Measurements from ENCODE around the gene PEPD.

PEPD gene

DNA sequence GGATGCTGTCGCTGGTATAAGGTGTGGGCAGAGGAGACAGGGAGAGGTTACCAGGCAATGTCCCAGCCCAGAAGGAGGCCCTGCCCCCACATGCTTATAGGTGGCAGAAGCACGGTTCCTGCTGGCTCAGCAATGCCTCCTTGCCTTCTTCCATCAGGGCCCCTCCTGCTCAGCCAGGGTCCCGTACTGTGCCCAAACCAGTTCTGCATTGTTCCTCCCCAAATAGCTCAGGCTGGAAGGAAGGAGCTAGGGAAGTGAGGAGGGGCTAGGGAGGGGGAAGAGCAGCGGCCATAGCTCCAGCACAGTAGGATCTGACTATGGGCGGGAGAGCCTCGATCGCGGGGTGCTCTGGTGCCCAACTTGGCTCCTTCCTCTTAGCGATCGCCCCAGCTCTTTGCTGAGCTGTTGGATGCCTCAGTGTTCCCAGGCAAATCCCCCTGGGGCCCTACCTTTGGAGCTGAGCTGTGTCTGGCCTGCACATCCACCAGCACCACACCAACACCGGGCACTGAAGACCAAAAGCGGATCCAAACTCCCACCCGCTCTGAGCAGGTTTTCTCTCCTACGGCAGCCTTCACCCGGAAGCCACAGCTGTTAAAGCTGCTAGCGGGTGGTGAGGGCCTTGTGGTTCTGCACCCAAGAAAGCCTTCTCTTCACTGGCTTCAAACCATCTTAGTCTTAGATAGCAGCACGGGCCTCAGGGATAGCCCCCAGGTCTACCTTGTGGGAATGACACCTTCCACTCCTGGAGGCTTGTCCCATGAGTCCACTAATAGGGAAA, 32.1 kb upstream of the PEPD start:
- no peaks in the 10 kb centered on the region for H3K36me3 ChIP-seq (ENCODE audit: control insufficient read depth in 1 of 2, insufficient read depth in 2 of 2, low read depth in 1 of 2, low read length in 2 of 2)
- no peak overlapping the region for H4K91ac ChIP-seq (ENCODE audit: low read length)

GRCh38 chr19:33552928-33553279, 31.3 kb upstream of the PEPD start:
- no peak overlapping the region for H2BK15ac ChIP-seq (ENCODE audit: low read depth, poor library complexity, severe bottlenecking)
- no peak overlapping the region for H3K4me2 ChIP-seq (ENCODE audit: low read length, poor library complexity, severe bottlenecking)
- H2AK5ac ChIP-seq (ENCODE audit: low read length, severe bottlenecking), result no peak overlapping the region
- no peak overlapping the region for H3K4me3 ChIP-seq (ENCODE audit: insufficient read depth in 1 of 2, low read depth in 1 of 2, low read length in 2 of 2)
- no peak overlapping the region for H3K9ac ChIP-seq (ENCODE audit: low read length)
- no peak overlapping the region for H3K14ac ChIP-seq (ENCODE audit: low read length in 2 of 2)
- H2BK5ac ChIP-seq (ENCODE audit: low read depth, low read length, poor library complexity, severe bottlenecking), result no peak overlapping the region
- no peak overlapping the region for H3K4ac ChIP-seq (ENCODE audit: low read depth in 1 of 2, low read length in 2 of 2)
- no peak overlapping the region for H2BK12ac ChIP-seq (ENCODE audit: low read length in 2 of 2)
- DNase-seq, result no peak
- H3K23ac ChIP-seq (ENCODE audit: low read length in 2 of 2), result no peak overlapping the region
- H4K91ac ChIP-seq (ENCODE audit: low read length), result no peak overlapping the region
- H3K9me3 ChIP-seq (ENCODE audit: control insufficient read depth, low read length), result no peaks in the 10 kb centered on the region
- no peaks in the 10 kb centered on the region for H3K4me1 ChIP-seq (ENCODE audit: control insufficient read depth, insufficient read depth, low read depth, low read length)
- H3K27ac ChIP-seq (ENCODE audit: low read length, poor library complexity, severe bottlenecking), result no peak overlapping the region
- H3K36me3 ChIP-seq (ENCODE audit: control insufficient read depth in 1 of 2, insufficient read depth in 2 of 2, low read depth in 1 of 2, low read length in 2 of 2), result no peaks in the 10 kb centered on the region
- no peaks in the 10 kb centered on the region for H3K79me1 ChIP-seq (replicated peaks; ENCODE audit: low read length, poor library complexity, severe bottlenecking)
- no peak overlapping the region for H3K18ac ChIP-seq (ENCODE audit: low read depth in 1 of 2, low read length in 2 of 2)
- no peak overlapping the region for H2BK120ac ChIP-seq (ENCODE audit: low read depth, low read length)
- WGBS, result 91% methylated on average over 4 of the region's 4 CpGs
- no peak overlapping the region for H2AFZ ChIP-seq (ENCODE audit: low read depth, low read length)
- H4K8ac ChIP-seq (ENCODE audit: low read length), result no peak overlapping the region
- peaks cover 0 to 17% of the 10 kb centered on the region in 2 experiments for H3K27me3 ChIP-seq (ENCODE audit: control insufficient read depth in 1 of 2, insufficient read depth in 1 of 2, low read length in 2 of 2)

More for the DNA sequence above, 32.1 kb upstream of the PEPD start:
- no peak overlapping the region for H3K14ac ChIP-seq (ENCODE audit: low read length in 2 of 2)
- H4K8ac ChIP-seq (ENCODE audit: low read length), result no peak overlapping the region
- H3K4me3 ChIP-seq (ENCODE audit: insufficient read depth in 1 of 2, low read depth in 1 of 2, low read length in 2 of 2), result no peak overlapping the region
- no peak overlapping the region for H3K4ac ChIP-seq (ENCODE audit: low read depth in 1 of 2, low read length in 2 of 2)
- H2BK15ac ChIP-seq (ENCODE audit: low read depth, poor library complexity, severe bottlenecking), result no peak overlapping the region
- peaks cover 0 to 17% of the 10 kb centered on the region in 2 experiments for H3K27me3 ChIP-seq (ENCODE audit: control insufficient read depth in 1 of 2, insufficient read depth in 1 of 2, low read length in 2 of 2)
- no peak overlapping the region for H3K9ac ChIP-seq (ENCODE audit: low read length)
- no peak overlapping the region for H2BK5ac ChIP-seq (ENCODE audit: low read depth, low read length, poor library complexity, severe bottlenecking)
- DNase-seq, result no peak
- WGBS, result 91% methylated on average over 16 of the region's 17 CpGs
- no peaks in the 10 kb centered on the region for H3K9me3 ChIP-seq (ENCODE audit: control insufficient read depth, low read length)
- no peaks in the 10 kb centered on the region for H3K79me1 ChIP-seq (replicated peaks; ENCODE audit: low read length, poor library complexity, severe bottlenecking)
- no peak overlapping the region for H3K23ac ChIP-seq (ENCODE audit: low read length in 2 of 2)
- no peak overlapping the region for H2AFZ ChIP-seq (ENCODE audit: low read depth, low read length)
- no peak overlapping the region for H2BK120ac ChIP-seq (ENCODE audit: low read depth, low read length)
- no peak overlapping the region for H3K27ac ChIP-seq (ENCODE audit: low read length, poor library complexity, severe bottlenecking)
- no peaks in the 10 kb centered on the region for H3K4me1 ChIP-seq (ENCODE audit: control insufficient read depth, insufficient read depth, low read depth, low read length)
- H3K4me2 ChIP-seq (ENCODE audit: low read length, poor library complexity, severe bottlenecking), result no peak overlapping the region
- no peak overlapping the region for H2AK5ac ChIP-seq (ENCODE audit: low read length, severe bottlenecking)
- no peak overlapping the region for H2BK12ac ChIP-seq (ENCODE audit: low read length in 2 of 2)
- no peak overlapping the region for H3K18ac ChIP-seq (ENCODE audit: low read depth in 1 of 2, low read length in 2 of 2)

- no peaks in the 10 kb centered on the region for H3K4me1 ChIP-seq (ENCODE audit: control insufficient read depth, insufficient read depth, low read depth, low read length)
- H3K23ac ChIP-seq (ENCODE audit: low read length in 2 of 2), result no peak overlapping the region
- H2BK15ac ChIP-seq (ENCODE audit: low read depth, poor library complexity, severe bottlenecking), result no peak overlapping the region
- H4K91ac ChIP-seq (ENCODE audit: low read length), result no peak overlapping the region
- no peak overlapping the region for H3K4me3 ChIP-seq (ENCODE audit: insufficient read depth in 1 of 2, low read depth in 1 of 2, low read length in 2 of 2)
- H2AK5ac ChIP-seq (ENCODE audit: low read length, severe bottlenecking), result no peak overlapping the region
- H3K79me1 ChIP-seq (replicated peaks; ENCODE audit: low read length, poor library complexity, severe bottlenecking), result no peaks in the 10 kb centered on the region
- no peaks in the 10 kb centered on the region for H3K36me3 ChIP-seq (ENCODE audit: control insufficient read depth in 1 of 2, insufficient read depth in 2 of 2, low read depth in 1 of 2, low read length in 2 of 2)
- 88% methylated on average over 12 of the region's 18 CpGs for WGBS
- no peak overlapping the region for H2BK120ac ChIP-seq (ENCODE audit: low read depth, low read length)
- H3K9ac ChIP-seq (ENCODE audit: low read length), result no peak overlapping the region
- no peak overlapping the region for H4K8ac ChIP-seq (ENCODE audit: low read length)
- H3K18ac ChIP-seq (ENCODE audit: low read depth in 1 of 2, low read length in 2 of 2), result no peak overlapping the region
- no peak overlapping the region for H2AFZ ChIP-seq (ENCODE audit: low read depth, low read length)
- no peak overlapping the region for H2BK5ac ChIP-seq (ENCODE audit: low read depth, low read length, poor library complexity, severe bottlenecking)
- H3K4ac ChIP-seq (ENCODE audit: low read depth in 1 of 2, low read length in 2 of 2), result no peak overlapping the region
- no peak overlapping the region for H3K14ac ChIP-seq (ENCODE audit: low read length in 2 of 2)
- H3K27me3 ChIP-seq (ENCODE audit: control insufficient read depth in 1 of 2, insufficient read depth in 1 of 2, low read length in 2 of 2), result peaks cover 0 to 11% of the 10 kb centered on the region in 2 experiments
- no peak for DNase-seq
- H2BK12ac ChIP-seq (ENCODE audit: low read length in 2 of 2), result no peak overlapping the region
- H3K4me2 ChIP-seq (ENCODE audit: low read length, poor library complexity, severe bottlenecking), result no peak overlapping the region
- no peak overlapping the region for H3K27ac ChIP-seq (ENCODE audit: low read length, poor library complexity, severe bottlenecking)
- no peaks in the 10 kb centered on the region for H3K9me3 ChIP-seq (ENCODE audit: control insufficient read depth, low read length)
Observed at GRCh38 chr19:33552191-33552927, 30.8 kb upstream of the PEPD start.

GRCh38 chr19:33551676-33552075, 30.1 kb upstream of the PEPD start:
- Histone ChIP-seq H3K4me1 (ENCODE audit: control insufficient read depth, insufficient read depth, low read depth, low read length) (no peaks in the 10 kb centered on the region), H2BK5ac (ENCODE audit: low read depth, low read length, poor library complexity, severe bottlenecking) (no peak overlapping the region), H3K27ac (ENCODE audit: low read length, poor library complexity, severe bottlenecking) (no peak overlapping the region), H2AFZ (ENCODE audit: low read depth, low read length) (no peak overlapping the region), H3K4me3 (ENCODE audit: insufficient read depth in 1 of 2, low read depth in 1 of 2, low read length in 2 of 2) (no peak overlapping the region), H3K23ac (ENCODE audit: low read length in 2 of 2) (no peak overlapping the region), H3K27me3 (ENCODE audit: control insufficient read depth in 1 of 2, insufficient read depth in 1 of 2, low read length in 2 of 2) (peaks cover 0 to 11% of the 10 kb centered on the region in 2 experiments), H4K8ac (ENCODE audit: low read length) (no peak overlapping the region), H2BK120ac (ENCODE audit: low read depth, low read length) (no peak overlapping the region), H3K4me2 (ENCODE audit: low read length, poor library complexity, severe bottlenecking) (no peak overlapping the region), H3K14ac (ENCODE audit: low read length in 2 of 2) (no peak overlapping the region), H4K91ac (ENCODE audit: low read length) (no peak overlapping the region), H2AK5ac (ENCODE audit: low read length, severe bottlenecking) (no peak overlapping the region), H2BK15ac (ENCODE audit: low read depth, poor library complexity, severe bottlenecking) (no peak overlapping the region), H3K18ac (ENCODE audit: low read depth in 1 of 2, low read length in 2 of 2) (no peak overlapping the region), H3K9ac (ENCODE audit: low read length) (no peak overlapping the region), H2BK12ac (ENCODE audit: low read length in 2 of 2) (no peak overlapping the region), H3K36me3 (ENCODE audit: control insufficient read depth in 1 of 2, insufficient read depth in 2 of 2, low read depth in 1 of 2, low read length in 2 of 2) (no peaks in the 10 kb centered on the region), H3K79me1 (replicated peaks; ENCODE audit: low read length, poor library complexity, severe bottlenecking) (no peaks in the 10 kb centered on the region), H3K9me3 (ENCODE audit: control insufficient read depth, low read length) (no peaks in the 10 kb centered on the region), H3K4ac (ENCODE audit: low read depth in 1 of 2, low read length in 2 of 2) (no peak overlapping the region)
- WGBS, result 63% methylated on average over 6 of the region's 6 CpGs
- no peak for DNase-seq

Measured in mesenchymal stem cell (in vitro differentiated cells and primary cell).